ENCODE measurements around the gene HABP4. TPM values are rescaled to one million over a fixed set of nuclear protein-coding genes. Genes with fewer than 3 reads are reported as not detected.

Gene HABP4
- total and polyA plus RNA-seq, 10 of the 15 experiments (the other 5 are each of a cell fraction or from before 2014, with no cell fraction given) = 1.6 to 15.4 (median 11.6) TPM

- no peak for TF ChIP-seq SPI1 (IDR thresholded peaks at IDR 0.05; ENCODE audit: borderline replicate concordance, insufficient read depth, low read depth, low read length)
- no peak for TF ChIP-seq ETV6 (conservative IDR thresholded peaks at IDR 0.05 in 1 of 2, IDR thresholded peaks at IDR 0.05 in 1 of 2; ENCODE audit: borderline replicate concordance in 1 of 2, low read depth in 1 of 2)
- no peak for TF ChIP-seq SIX5 (IDR thresholded peaks at IDR 0.05; ENCODE audit: low read depth, low read length, severe bottlenecking)
- no peak for TF ChIP-seq E2F4 (IDR thresholded peaks at IDR 0.05; ENCODE audit: low read depth, low read length)
- TF ChIP-seq, protein P1, sequence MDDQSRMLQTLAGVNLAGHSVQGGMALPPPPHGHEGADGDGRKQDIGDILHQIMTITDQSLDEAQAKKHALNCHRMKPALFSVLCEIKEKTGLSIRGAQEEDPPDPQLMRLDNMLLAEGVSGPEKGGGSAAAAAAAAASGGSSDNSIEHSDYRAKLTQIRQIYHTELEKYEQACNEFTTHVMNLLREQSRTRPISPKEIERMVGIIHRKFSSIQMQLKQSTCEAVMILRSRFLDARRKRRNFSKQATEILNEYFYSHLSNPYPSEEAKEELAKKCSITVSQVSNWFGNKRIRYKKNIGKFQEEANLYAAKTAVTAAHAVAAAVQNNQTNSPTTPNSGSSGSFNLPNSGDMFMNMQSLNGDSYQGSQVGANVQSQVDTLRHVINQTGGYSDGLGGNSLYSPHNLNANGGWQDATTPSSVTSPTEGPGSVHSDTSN (IDR thresholded peaks at IDR 0.05; ENCODE audit: insufficient replicate concordance, low read depth, low read length) = no peak
- TF ChIP-seq, protein P2, sequence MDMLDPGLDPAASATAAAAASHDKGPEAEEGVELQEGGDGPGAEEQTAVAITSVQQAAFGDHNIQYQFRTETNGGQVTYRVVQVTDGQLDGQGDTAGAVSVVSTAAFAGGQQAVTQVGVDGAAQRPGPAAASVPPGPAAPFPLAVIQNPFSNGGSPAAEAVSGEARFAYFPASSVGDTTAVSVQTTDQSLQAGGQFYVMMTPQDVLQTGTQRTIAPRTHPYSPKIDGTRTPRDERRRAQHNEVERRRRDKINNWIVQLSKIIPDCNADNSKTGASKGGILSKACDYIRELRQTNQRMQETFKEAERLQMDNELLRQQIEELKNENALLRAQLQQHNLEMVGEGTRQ (IDR thresholded peaks at IDR 0.05; ENCODE audit: borderline replicate concordance, low read depth, low read length) = no peak
- no peak for TF ChIP-seq CEBPB (IDR thresholded peaks at IDR 0.05; ENCODE audit: borderline replicate concordance in 1 of 2, low read depth in 2 of 2, low read length in 2 of 2)
- TF ChIP-seq POLR2AphosphoS5 (IDR thresholded peaks at IDR 0.05; ENCODE audit: low read length) = no peak
- TF ChIP-seq, protein P3, sequence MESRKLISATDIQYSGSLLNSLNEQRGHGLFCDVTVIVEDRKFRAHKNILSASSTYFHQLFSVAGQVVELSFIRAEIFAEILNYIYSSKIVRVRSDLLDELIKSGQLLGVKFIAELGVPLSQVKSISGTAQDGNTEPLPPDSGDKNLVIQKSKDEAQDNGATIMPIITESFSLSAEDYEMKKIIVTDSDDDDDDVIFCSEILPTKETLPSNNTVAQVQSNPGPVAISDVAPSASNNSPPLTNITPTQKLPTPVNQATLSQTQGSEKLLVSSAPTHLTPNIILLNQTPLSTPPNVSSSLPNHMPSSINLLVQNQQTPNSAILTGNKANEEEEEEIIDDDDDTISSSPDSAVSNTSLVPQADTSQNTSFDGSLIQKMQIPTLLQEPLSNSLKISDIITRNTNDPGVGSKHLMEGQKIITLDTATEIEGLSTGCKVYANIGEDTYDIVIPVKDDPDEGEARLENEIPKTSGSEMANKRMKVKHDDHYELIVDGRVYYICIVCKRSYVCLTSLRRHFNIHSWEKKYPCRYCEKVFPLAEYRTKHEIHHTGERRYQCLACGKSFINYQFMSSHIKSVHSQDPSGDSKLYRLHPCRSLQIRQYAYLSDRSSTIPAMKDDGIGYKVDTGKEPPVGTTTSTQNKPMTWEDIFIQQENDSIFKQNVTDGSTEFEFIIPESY (IDR thresholded peaks at IDR 0.05) = no peak
- no peak for TF ChIP-seq PAX5 (IDR thresholded peaks at IDR 0.05; ENCODE audit: borderline replicate concordance, low read depth, low read length)
Measured at GRCh38 chr9:96461336-96461735, 11.4 kb downstream of the HABP4 start (continued).

Data from GM12878 (cell line).